KG1 (cell line): ENCODE measurements around the gene TMEM178B.

ENCODE experiments used
- DNase-seq: peaks from one replicate; lab custom pipeline; 2025; lab: John Stamatoyannopoulos, UW

Gene TMEM178B

GRCh38 chr7:141221007-141221612 is 147.2 kb downstream of the TMEM178B start:
- DNase-seq = no peak

DNA sequence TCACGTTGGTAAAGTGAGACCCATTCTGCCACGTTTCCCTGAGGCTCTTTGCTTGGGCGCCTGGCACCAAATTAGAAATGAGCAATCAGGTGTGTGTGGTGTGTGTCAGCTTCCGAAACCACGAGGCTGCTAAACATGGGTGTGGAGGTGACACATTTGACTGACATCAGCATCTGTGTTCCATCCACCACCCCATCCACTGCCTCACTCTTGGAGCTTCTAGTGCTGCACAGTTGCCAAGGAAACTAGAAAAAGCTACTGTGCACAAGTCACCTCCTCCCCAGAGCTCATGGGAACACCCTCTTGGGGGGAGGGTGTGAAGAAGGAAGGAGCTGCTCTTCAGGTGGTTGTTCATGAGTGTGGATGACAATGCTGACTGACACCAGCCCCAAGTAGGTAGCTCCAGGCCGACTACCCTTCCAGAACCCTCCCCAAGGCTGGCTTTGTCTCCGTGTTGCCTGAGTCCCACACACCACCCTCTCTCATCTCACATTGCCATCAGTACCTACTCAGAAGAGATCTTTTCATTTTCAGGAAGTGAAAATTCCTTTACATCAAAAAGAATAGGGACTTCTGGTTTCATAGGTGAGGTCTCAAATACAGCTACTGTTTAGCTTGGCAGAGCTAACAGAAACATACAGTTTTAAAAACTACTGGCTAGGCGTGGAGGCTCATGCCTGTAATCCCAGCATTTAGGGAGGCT is 152.2 kb downstream of the TMEM178B start:
- no peak for DNase-seq

- no peak for DNase-seq
These were observed 153.6 kb downstream of the TMEM178B start for GRCh38 chr7:141227454-141227853.

DNA sequence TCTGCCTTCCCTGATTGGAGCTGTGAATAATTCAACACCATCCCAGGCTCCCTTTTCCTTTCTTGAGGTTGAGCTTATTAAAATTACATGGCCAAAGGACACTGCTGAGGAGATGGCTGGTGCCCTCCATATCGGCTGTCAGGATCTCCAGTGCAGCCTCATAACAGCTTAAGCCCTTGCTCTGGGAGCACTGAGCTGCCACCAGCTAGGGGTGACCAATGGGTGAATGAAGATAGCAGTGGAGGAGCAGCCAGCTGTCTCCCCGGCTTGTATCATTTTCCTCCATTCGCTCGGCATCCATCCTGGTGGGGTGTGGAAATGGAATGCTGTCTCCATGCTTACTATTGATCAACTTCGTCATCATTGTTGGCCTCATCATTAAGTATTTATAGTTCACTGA is 154.6 kb downstream of the TMEM178B start:
- DNase-seq = no peak

- no peak for DNase-seq
These were observed 157.3 kb downstream of the TMEM178B start for GRCh38 chr7:141231018-141231792.

DNA sequence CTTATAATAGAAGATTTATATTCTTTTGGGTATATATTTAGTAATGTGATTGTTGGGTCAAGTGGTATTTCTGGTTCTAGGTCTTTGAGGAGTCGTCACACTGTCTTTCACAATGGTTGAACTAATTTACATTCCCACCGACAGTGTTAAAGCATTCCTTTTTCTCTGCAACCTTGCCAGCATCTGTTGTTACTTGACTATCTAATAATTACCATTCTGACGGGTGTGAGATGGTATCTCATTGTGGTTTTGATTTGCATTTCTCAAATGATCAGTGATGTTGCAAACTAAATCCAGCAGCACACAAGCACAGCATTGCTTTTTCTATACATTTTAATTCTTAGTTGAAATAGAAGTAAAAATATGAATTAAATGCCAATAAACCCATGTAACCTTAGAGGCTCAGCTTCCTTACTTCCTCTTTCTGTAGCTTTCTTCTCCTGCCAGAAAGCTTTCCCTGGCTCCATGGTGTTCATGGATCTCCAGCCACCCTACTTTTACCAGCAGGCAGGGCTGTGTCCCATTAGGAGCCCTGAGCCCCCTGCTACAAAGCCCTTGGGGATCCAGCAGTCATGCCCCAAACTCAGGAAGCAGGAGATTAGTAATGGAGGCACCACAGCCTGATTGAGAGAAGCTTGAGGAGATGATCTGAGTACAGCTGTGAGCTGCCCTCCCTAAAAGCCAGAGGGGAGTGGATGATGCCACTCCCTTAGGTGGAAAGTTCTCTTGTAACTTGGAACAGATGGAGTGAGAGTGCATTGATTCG is 158.6 kb downstream of the TMEM178B start:
- DNase-seq = no peak

- DNase-seq = no peak
These were observed 160.7 kb downstream of the TMEM178B start for GRCh38 chr7:141234335-141235105.

DNA sequence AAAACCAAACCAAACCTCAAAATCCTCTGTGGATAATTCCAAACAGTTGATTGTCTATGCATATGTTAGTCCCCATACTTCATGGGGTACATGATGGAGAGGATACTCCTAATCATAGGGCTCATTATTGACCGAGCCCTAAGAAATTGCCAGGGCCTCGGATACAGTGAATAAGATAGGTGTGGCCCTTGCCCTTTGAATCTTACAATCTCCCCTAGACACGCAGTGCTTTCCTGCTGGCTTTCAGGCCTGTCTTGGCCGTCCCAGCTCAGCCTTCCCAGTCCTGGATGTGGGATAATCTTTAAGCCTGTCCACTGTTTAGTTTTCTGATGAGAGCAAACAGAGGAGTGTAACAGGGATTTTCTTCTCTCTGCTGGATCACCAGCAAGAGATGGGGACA is 161.8 kb downstream of the TMEM178B start:
- no peak for DNase-seq

- DNase-seq = no peak
These were observed 164.9 kb downstream of the TMEM178B start for GRCh38 chr7:141238596-141239243.

DNA sequence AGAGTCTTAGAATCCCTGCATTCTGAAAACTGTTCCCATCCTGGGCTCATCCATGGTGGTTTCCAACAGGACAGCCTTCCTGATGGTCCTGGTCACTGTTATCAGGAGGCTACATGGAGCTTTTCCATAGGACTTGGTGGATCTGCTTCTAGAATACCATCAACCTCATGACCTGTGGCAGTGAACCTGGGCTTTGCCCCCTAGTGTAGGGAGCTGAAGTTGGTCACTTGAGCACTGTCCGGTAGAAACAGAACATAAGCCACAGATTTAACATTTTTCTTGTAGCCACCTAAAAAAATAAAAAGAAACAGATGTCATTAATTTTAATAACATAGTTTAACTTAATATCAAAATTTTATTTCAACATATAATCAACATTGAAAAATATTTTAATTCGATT is 165.8 kb downstream of the TMEM178B start:
- DNase-seq = no peak

DNA sequence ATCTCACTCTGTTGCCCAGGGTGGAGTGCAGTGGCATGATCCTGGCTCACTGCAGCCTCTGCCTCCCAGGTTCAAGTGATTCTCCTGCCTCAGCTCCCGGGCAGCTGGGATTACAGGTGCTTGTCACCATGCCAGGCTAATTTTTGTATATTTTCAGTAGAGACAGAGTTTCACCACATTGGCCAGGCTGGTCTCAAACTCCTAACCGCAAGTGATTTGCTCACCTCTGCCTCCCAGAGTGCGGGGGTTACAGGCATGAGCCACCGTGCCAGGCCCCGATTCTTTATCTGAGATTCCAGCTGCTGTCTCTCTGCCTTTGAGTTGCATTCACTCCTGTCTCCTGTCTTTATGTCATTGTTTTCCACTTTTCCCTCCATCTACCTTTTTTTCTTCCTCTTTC is 168.7 kb downstream of the TMEM178B start:
- no peak for DNase-seq

DNA sequence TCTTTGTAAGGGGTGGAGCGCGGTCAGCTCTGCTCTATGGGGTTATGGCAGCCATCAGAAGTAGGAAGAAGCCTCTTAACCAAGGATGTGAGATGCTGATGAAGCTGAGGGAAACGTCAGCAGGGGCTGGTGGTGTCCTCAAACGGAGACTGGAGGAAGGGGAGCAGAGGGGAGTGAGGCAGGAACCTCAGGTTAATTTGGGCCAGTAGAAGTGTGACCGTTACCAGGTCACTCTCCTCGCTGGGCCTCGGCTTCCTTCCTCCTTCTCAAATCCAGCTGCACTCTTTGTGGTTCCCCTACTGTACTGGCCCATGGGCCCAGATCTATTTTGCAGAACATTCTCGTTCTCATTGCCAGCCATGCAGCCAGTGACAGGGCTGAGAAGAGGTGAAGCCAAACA is 169.5 kb downstream of the TMEM178B start:
- no peak for DNase-seq

GRCh38 chr7:141244435-141244834 is 170.6 kb downstream of the TMEM178B start:
- DNase-seq = no peak

DNA sequence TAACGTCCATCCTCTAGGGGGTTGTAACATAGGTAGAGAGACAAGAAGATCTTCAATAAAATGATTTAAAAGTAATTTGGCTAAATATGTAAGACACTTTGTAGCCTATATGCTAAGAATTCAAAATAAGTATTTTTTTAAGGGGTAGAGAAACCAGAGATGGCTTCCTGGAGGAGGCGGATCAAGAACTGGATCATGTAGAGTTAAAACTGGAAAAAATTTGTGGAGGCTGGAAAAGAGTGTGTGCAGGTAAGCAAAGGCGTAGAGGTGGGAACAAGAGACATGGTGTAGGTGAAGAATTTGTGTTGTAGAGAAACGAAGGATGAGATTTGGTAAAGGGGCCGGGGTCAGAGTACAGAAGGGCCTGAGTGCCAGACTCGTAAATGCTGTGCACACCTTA is 172.6 kb downstream of the TMEM178B start:
- DNase-seq = no peak

- DNase-seq = no peak
These were observed 177.3 kb downstream of the TMEM178B start for GRCh38 chr7:141251180-141251579.

- DNase-seq = no peak
These were observed 178.1 kb downstream of the TMEM178B start for GRCh38 chr7:141251957-141252356.

DNA sequence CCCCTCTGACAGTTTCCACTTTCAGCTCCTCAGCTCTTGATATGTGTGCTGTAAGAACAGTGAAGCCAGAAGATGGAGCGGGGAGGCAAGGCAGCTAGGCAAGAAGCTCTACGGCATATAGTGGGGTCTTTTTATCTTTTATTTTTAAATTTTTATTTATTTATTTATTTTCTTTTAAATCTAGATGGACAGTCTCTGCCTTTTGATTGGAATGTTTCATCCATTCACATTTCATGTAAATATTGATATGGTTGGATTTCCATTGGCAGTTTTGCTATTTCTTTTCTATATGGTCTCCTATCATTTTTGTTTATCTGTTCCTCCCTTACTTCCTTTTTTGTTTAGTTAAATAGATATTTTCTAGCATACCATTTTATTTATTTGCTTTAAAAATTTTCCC is 183.7 kb downstream of the TMEM178B start:
- no peak for DNase-seq

DNA sequence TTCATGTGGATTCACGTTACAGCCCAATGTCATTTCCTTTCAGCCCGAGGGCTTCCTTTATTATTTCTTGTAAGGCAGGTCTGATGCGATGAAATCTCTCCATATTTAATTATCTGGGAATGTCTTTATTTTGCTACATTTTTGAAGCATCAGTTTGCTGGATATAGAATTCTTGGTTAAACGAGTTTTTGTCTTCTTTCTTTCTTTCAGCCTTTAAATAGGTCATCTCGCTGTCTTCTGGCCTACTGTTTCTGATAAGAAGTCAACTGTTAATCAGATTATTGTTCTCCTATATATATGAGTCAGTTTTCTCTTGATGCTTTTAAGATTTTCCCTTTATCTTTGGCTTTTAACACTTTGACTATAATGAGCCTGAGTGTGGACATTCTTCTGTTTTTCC is 184.7 kb downstream of the TMEM178B start:
- DNase-seq = no peak

GRCh38 chr7:141262101-141263090 is 188.5 kb downstream of the TMEM178B start:
- no peak for DNase-seq

- no peak for DNase-seq
These were observed 189.6 kb downstream of the TMEM178B start for GRCh38 chr7:141263508-141263907.
